ENCODE data around the gene CD46. TPM values are rescaled to one million over a fixed set of nuclear protein-coding genes. Genes with fewer than 3 reads are reported as not detected.

CD46 gene
- total RNA-seq, 1 experiment from 2014 or later: 100 TPM

DNA sequence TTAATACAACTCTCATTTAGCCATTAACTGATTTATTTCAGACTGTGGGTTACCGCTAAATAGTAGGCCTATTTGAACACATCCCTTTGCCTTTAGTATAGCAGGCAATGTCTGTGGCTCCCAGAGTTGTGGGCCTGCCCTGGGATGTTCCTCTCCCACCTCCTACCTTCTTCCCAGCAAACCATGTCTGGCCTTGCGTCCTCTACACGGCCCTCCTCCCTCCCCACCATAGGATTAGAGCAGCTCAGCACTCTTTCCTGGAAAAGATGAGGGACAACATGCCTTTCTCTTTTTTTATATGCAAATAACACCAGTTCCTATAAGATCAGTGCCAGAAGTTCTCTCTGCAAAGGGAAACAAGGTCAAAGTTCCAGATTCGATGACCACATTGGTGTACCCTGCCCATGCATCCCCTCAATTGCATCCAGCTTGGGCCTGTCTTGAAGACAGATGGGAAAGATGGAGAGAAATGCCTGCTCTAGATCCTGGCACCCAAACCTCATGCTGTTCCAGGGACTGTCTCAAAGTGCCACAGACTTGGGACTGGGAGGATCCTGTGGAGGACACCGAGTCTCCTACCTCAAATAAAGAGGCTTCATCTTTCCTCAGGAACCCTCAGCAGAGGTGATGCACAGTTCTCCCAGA, 57.2 kb downstream of the CD46 start:
- H3K27me3 ChIP-seq (ENCODE audit: insufficient read depth, low read length): no peaks in the 10 kb centered on the region
- BruUV-seq (replicated peaks): no TSS peak
- no peak overlapping the region for H3K27ac ChIP-seq (ENCODE audit: low read depth, low read length)
- H2AFZ ChIP-seq (ENCODE audit: low read depth, low read length, poor library complexity, severe bottlenecking): no peak overlapping the region
- POLR2A ChIA-PET: no interaction called here
- RAD21 ChIA-PET (ENCODE audit: low non-redundant PET in 1 of 2, low total read pairs in 2 of 2, uncharacterized antibody in 2 of 2, unreplicated experiment in 2 of 2): no interaction called here
- no peaks in the 10 kb centered on the region for H4K20me1 ChIP-seq (ENCODE audit: insufficient read depth)
- peaks cover 0 to 3% of the 10 kb centered on the region in 2 experiments; a peak in 2 of 4 replicates for H3K36me3 ChIP-seq (ENCODE audit: control insufficient read depth in 1 of 2, insufficient read depth in 2 of 2, low read length in 2 of 2)
- no peak for TF ChIP-seq SIN3A (IDR thresholded peaks at IDR 0.05; ENCODE audit: low read depth)
- H3K4me1 ChIP-seq (ENCODE audit: control insufficient read depth in 1 of 2, insufficient read depth in 2 of 2, low read length in 2 of 2): peaks cover 3 to 22% of the 10 kb centered on the region in 2 experiments; a peak in 3 of 4 replicates
- H3K4me3 ChIP-seq (replicated peaks in 1 of 2; ENCODE audit: low read depth in 1 of 2, low read length in 2 of 2): no peak overlapping the region
- no peak for ATAC-seq
- CTCF ChIA-PET: no interaction called here
- H3K9me3 ChIP-seq (ENCODE audit: control insufficient read depth in 1 of 2, insufficient read depth in 1 of 2, low read depth in 1 of 2, low read length in 2 of 2): no peaks in the 10 kb centered on the region
- DNase-seq (ENCODE audit: low read depth, low spot score): no peak
- no peak overlapping the region for H3K9ac ChIP-seq (ENCODE audit: low read length)
- no peaks in the 10 kb centered on the region for H3K9me2 ChIP-seq (ENCODE audit: insufficient read depth)
- intact Hi-C loops (cut with micrococcal nuclease): no loop called here
- H3K4me2 ChIP-seq (ENCODE audit: low read length): no peak overlapping the region
- no peaks in the 10 kb centered on the region for H3K79me2 ChIP-seq (ENCODE audit: insufficient read depth, low read length)

DNA sequence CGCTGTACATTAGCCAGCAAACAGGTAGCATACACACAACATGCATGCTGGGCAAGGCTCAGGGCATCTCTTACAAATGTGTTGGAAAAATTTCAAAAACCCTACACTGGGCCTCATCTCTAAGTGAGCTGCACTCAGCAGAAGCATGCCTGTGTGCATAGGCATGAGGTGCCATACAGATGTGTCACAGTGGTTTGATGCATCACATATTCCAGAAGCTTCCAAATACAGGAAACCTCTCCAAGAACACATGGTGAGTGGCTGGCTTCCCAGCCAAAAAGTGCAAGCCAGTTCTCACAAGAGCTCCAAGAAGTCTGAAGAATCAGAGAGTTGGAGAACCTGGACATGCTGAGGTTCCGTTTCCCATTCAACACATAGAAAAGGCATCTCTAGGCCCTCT, 58.3 kb downstream of the CD46 start:
- ChIA-PET RAD21 (ENCODE audit: low non-redundant PET in 1 of 2, low total read pairs in 2 of 2, uncharacterized antibody in 2 of 2, unreplicated experiment in 2 of 2) (no interaction called here), CTCF (no interaction called here), POLR2A (no interaction called here)
- Histone ChIP-seq H3K27ac (ENCODE audit: low read depth, low read length) (no peak overlapping the region), H3K9me3 (ENCODE audit: control insufficient read depth in 1 of 2, insufficient read depth in 1 of 2, low read depth in 1 of 2, low read length in 2 of 2) (no peaks in the 10 kb centered on the region), H3K9me2 (ENCODE audit: insufficient read depth) (no peaks in the 10 kb centered on the region), H2AFZ (ENCODE audit: low read depth, low read length, poor library complexity, severe bottlenecking) (no peak overlapping the region), H3K9ac (ENCODE audit: low read length) (no peak overlapping the region), H3K4me2 (ENCODE audit: low read length) (no peak overlapping the region), H3K27me3 (ENCODE audit: insufficient read depth, low read length) (no peaks in the 10 kb centered on the region), H3K4me3 (replicated peaks in 1 of 2; ENCODE audit: low read depth in 1 of 2, low read length in 2 of 2) (no peak overlapping the region), H3K4me1 (ENCODE audit: control insufficient read depth in 1 of 2, insufficient read depth in 2 of 2, low read length in 2 of 2) (peaks cover 3 to 22% of the 10 kb centered on the region in 2 experiments; a peak in 3 of 4 replicates), H3K36me3 (ENCODE audit: control insufficient read depth in 1 of 2, insufficient read depth in 2 of 2, low read length in 2 of 2) (peaks cover 0 to 14% of the 10 kb centered on the region in 2 experiments; a peak in 3 of 4 replicates), H4K20me1 (ENCODE audit: insufficient read depth) (no peaks in the 10 kb centered on the region), H3K79me2 (ENCODE audit: insufficient read depth, low read length) (no peaks in the 10 kb centered on the region)
- no TSS peak for BruUV-seq (replicated peaks)
- DNase-seq (ENCODE audit: low read depth, low spot score): no peak
- intact Hi-C loops (cut with micrococcal nuclease): no loop called here
- no peak for TF ChIP-seq ZNF274 (IDR thresholded peaks at IDR 0.05; ENCODE audit: low read depth, low read length)
- ATAC-seq: no peak

Data from HCT116 (cell line).